ENCODE data around the gene NPC2.

Gene NPC2

DNA sequence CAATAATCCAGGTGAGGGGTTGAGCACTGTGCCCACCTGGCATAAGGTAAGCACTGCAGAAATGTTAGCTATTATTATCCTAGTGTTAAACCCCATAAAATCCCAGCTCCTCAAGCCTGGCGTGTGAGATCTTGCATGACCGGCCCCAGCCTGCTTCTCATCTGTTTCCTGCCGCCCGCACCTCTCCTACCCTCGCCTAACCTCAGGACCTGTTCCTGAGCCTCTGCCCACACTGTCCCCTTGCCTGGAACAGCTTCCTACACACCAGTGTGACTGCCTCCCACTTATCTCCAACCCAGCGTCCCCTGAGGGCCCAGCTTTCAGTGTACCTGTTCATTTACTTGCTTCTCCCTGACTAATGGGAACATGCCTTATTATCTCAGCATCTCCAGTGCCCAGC, 25.1 kb upstream of the NPC2 start:
- no peak for DNase-seq

DNA sequence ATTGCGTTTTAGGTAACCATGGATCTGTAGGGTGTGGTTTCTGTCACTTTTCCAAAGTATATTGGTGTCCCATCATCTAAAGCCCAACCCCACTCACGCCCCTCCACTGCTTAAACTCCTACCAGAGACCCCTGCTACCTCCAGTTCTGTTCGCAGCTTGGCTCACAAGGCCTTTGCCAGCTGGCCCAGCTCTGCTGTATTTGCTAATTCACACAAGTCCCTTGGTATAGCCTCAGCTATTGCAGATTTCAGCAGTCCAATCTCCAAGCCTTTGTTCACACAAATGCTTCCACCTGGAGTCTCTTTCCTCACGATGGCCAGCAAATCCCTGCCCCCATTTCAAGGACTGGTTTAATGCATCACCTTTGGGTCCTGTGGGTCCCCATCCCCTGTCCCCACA, 24.6 kb upstream of the NPC2 start:
- DNase-seq, result no peak

DNA sequence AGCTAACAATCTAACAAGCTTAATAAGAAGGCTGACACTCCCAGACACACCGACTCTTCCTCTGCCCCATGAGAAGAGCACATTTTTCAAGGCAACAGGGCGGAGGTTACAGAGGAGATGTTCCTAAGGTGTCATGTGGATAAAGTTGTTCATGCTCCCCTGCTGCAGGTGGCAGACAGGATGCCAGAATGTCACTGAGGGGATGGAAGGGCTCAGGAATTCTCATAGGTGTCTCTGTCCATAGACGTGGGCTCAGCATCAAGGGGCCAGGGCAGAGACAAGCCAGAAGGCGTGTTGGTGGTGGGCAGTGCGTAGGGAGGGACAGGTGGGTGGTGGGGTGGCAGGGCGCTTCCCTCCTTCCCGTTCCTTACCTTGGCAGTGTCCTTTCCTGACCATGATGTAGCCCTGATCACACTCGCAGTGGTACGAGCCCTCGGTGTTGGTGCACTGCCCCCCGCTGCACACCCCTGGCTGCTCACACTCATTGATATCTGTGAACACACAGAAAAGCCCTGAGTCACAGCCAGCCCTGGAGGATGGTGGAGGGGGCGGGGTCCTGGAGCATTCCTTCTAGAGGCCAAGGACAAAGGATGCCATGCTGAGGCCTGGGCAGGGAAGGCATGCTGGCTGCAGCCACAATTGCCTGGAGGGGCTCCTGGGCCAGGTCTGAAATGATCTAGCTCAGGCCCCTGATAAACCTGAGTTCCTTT, 23.5 kb upstream of the NPC2 start:
- DNase-seq, result peak; percentile 39

DNA sequence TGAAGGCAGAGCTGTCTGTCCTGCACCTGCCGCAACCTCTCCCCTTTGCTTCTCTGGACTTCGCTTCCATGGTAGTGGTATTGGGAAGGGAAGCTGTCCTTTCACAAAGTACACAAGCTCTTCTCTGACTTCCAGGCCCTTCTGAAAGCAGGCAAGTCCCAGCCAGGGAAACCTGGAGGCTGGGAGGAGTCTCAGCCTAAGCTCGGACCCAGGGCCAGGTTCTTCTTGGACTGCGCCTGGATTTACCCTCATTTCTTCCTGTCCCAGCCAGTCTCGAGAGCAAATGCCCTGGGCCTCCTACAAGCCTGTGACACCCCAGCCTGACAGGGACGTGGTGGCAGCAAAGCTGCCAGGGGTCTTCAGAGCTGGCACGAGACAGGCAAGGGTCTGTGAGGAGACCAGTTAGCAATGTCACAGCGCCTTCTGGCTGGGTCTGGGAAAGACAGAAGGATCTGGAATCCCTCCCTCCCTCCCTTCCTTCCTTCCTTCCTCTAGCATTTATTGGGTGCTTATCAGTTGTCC, 22.8 kb upstream of the NPC2 start:
- no peak for DNase-seq

DNA sequence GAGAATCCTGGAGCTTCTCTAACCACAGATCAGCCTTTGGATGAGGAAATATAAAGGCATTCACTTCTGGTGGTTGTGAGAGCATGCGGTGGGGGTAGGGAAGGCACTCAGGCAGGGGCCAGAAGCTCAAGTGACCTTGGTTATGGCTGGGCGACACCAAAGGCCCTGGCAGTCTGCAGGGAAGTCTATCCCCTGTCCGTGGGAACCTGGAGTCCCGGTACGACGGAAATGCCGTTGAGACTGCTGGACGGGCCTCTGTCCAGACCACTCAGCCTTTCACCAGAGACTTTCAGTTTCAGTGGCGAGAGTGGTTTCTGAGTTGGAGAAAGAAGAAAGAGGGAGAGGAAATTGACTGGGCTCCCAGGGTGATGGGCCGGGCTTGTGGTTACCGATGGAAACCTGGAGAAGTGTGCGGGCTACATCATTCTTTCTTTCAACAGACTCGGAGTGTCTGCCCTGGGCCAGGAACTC, 21.4 kb upstream of the NPC2 start:
- peak; percentile 76 for DNase-seq

DNA sequence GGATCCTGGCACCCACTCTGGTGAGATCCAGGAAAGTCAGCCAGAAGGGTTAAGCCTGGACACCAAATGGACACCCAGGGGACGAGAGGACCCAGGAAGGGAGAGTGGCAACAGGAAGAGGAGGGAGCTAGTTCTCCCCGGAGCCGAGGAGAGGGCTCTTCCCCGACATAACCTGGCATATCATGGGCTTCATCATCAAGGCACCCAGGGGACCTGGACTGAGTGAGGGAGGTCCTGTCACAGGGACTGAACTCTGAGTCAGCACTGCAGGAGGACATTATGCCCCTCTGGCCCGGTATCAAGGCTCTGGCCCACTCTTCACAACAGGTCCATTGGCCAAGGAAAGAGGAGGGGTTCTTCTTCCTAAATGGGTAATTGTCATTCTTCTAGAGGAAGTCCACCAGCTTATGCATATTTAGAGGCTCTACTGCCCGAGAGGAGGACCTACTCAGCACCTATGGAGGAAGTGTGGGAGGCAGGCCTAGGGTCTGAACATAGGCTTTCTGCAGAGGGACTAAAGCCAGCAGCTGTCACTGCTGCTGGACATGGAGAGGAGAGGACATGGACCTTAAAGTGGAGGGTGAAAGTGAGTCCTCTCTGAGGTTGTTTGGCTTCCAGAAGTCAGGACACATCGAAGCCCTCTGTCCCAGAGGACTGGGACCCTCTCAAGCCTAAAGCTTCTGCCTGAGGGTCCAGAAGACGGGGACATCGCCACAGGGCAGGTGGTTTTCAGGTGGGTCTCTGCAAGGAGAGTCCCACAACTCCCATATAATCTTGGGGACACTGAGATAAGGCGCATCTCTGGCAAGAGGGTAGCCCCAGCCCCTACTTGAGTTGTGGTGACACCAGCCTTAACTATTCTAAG, 19.1 kb upstream of the NPC2 start:
- DNase-seq, result no peak

DNA sequence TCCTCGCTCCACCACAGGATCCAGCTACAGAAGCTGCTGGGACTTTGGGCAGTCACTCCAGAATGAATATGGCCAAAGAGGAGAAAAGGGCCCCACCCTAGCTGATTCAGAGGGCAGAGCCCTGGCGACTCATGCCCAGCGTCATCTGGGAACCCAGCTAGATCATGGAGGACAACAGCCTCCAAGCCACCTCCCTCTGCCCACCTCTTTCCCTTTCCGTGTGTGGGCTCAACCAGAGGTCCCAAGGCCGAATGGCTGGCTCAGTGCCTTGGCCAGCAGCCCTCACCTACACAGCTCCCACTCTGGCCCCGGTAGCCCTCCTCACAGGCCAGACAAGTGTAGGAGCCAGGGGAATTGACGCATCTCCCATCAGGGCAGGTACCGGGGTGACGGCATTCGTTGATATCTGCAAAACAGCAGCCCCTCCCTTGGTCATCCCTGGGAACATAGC, 17.9 kb upstream of the NPC2 start:
- DNase-seq, result peak; percentile 33

DNA sequence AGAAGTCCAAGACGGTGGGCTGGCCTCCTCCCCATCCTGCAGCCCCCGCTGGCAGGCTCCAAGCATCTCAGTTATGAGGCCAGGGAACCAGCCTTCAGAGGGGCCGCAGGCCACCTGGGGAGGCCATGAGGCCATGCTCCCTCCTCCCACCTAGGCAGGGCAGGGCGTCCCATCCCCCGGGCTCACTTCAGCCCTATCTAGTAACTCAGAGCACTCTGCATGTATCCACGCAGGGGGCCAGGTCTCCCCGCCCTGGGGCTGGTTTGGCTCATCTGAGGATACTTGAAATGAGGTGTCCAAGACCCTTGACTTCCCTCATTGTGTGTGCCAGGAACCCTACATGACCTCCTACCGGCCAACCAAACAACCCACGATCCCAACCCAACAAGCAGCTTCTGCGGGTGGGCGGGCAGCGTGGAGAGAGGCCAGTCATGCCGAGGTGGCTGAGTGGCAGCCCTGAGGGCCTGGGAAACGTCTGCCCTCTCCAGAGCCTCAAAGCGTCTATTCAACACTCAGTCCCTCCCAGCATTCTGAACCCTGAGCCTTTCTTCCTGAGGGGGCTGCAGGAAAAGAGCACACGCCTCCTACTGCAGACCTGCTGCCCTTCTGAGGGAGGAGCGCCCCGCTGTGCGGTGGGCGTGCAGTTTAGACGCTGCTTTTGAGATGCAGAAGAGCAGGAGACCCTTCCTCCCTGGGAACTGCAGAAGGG, 17.3 kb upstream of the NPC2 start:
- DNase-seq, result no peak

DNA sequence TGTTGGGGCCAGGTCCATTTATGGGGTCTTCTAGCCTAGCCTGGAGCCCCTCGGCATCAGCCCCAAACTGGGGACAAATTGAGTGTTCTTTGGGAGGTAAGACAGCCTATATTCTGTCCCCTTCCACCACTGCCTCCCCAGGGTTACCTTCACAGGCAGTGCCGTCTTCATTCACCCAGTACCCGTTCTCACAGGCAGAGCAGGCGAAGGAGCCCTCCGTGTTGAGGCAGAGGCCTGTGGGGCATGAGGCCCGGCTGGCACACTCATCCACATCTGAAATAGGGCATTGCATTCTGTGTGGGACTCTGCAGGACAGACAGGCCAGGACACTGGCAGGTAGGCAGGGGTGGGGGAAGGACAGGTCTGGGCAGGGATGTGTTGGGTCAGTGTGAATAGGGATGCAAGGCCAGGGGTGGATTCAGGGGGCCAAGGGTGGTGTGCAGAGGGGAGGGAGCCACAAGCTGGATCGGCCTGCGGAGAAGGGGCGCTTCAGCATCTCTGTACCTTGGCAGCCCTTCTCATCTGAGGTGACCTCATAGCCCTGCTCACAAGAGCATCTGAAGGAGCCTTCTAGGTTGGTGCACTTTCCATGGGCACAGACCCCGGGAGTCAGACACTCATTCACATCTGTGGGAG, 16.6 kb upstream of the NPC2 start:
- no peak for DNase-seq

DNA sequence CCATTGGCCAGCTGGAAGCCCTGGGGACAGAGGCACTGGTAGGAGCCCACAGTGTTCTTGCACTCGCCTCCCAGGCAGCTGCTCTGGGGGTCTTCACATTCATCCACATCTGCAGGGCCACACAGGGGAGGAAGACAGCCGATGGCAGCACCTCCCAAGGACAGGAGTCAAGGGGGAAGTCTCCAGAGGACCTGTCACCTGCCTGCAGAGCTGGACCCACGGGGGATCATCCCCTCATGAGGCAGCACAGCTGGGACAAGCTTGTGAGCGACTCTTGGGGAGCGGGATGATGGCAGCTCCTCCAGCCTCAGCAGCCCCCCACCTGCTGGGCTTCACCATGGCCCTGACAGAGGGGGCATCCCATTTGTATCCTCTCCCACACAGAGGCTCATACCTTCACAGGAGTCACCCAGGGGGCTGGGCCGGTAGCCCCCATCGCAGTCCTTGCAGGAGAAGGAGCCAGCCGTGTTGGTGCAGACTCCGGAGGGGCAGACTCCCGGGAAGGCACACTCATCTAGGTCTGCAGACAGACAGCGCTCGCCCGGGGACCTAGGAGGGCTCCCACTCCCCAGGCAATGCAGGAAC, 15.8 kb upstream of the NPC2 start:
- DNase-seq, result no peak

DNA sequence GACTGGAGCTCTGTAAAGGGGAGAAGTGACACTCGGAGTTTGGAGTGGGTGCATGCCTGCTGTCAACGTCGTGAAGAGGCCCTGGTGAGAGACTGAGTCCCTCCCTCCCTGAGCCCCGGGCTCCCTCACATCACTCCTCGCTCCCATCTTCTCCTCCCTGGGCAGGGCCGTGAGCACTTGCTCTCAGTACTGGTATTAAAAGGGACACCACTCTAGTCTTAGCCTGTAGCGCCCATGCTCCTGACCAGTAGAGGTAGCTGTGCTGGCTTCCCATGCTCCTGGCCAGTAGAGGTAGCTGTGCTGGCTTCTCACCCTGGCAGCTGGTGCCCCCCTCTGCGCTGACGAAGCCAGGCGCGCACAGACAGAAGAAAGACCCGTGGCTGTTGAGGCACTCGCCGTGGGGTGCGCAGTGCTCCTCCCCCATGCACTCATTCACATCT, 15.2 kb upstream of the NPC2 start:
- DNase-seq, result peak; percentile 23

DNA sequence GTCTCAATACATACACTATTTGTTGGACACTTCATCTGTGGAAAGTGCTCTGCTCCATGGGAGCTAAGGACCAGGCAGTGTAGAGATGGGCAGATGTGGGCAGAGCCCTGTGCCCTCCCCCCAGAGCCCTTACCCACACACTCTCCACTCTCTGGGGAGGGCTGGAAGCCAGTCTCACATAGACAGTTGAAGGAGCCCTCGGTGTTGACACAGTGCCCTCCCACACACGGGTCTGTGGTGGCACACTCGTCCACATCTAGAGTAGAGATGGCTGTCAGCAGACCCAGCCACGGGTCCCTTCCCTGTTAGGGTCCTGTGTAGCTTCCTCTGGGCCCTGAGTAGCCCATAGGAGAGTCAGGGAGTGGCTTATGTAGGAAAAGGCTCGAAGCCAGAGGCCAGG, 14.7 kb upstream of the NPC2 start:
- no peak for DNase-seq

DNA sequence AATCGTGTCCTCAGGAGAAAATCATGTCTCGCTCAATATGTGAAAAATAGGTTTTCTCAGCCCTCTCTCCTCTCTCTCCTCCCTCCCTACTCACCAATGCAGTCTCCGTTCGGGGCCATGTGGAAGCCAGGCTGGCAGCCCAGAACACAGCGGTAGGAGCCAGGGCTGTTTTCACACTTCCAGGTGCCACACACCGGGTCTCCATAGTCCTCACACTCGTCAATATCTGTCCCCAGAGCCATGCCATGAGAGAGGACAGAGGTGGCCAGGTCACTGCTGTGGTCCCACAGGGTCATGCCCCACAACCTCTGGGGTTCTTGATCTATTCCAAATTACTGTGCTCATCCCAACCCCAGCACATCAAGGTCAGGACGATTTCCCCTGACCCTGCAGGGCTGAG, 14.0 kb upstream of the NPC2 start:
- no peak for DNase-seq

DNA sequence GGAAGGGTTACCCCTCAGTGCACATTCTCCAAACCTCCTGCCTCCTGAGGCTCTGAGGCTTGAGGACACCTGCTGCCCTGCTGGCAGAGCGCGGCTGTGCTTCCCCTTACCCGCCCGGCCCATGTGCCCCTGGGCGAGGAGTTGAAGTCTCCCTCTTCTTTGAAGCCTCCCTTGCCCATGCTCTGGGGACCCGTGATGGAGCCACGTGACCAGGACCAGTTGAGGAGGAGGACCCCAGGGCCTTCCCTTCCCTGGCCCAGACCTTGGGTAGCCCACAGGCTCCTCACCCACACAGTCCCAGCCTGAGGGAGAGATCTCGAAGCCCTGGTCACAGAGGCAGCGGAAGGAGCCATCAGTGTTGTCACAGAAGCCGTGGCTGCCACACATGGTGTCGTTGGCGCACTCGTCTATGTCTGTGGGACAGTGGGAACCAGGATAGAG, 13.3 kb upstream of the NPC2 start:
- DNase-seq, result no peak

DNA sequence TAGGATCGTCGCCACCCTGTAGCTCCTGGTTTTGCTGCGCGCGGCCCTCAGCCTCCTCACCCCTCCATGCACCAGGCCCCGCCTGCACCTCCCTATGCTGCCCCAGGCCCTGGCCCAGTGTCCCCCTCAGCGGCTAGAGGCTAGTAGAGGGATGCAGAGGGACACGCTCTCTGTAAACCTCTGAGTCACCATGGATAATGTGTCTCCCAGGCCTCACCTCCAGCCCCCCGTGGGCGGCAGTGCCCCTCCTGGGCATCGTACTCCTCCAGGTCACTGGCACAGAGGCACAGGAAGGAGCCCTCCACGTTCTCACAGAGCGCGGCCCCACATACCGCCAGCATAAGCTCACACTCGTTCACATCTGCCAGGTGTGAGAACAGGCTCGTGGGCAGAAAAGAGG, 12.7 kb upstream of the NPC2 start:
- no peak for DNase-seq

DNA sequence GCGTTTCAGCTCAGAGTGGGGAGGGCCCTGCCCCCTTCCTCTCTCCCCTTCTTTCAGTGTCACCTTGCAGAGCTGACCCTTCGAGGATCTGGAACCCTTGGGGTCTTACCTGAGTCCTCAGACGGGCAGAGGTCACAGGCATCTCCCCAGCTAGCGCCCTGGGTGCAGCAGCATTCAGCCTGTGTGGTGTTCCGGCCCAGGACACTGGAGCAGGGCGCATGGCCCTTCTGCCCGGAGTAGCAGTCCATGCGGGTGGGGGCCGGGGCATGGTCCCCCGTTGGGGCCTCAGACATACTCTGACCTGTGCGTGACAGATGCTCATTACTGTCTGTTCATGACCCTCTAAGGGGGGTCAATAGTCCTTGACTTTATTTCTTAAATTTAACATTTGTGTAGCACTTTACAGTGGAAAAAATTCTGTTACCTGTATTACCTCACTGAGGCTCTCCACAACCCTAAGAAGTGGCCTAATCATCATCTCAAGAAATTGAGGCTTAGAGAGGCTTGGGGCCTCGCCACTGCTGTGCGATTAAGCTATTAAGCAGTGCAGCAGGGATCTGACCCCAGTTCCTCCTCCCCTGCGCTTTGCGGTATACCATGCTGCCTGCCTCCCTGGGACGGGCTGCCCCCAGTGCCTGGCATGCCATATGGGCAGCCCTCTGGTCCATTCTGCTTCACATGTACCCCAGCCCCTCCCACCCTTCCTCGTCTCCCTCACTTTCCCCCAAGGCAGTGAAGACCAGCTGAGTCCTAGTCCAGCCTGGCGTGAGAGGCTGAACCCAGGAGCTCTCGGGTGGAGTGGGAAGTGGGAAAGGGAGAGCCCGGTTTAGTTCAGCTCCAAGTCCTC, 12.0 kb upstream of the NPC2 start:
- DNase-seq, result no peak

DNA sequence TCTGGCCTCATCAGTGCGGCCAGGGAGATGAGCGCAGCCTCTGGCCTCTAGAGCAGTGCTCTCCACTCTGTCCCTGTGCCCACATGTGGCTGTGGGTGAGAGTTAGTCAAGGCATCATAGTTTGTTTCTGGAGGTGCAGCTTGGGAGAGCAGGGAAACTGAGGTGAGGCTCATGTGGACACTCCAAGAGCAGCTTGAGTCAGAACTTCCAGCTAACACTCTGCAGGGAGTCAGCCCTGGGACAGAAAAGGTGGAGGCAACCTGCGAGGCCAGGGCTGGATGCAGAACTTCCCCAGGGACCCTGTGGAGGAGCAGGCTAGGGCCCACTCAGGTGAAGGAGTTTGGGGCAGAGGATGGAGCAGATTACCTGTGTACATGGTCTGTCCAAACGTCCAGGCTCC, 11.3 kb upstream of the NPC2 start:
- no peak for DNase-seq

DNA sequence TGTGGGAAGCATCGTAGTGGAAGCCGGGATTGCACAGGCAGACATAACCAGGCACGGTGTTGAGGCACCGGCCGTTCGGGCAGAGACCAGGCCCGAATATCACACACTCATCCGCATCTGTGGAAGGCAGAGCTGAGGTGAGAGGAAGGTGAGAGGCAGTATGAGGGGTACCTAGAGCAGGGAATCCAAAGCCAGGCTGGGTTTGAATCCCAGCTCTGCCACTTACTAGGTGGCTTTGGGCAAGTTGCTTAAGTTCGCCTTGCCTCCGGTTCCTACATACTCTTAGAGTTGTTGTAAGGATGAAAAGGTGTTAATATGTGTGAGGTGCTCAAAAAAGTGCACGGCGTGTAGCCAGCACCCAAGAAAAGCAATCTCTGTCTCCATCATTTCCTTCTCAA, 10.8 kb upstream of the NPC2 start:
- no peak for DNase-seq

DNA sequence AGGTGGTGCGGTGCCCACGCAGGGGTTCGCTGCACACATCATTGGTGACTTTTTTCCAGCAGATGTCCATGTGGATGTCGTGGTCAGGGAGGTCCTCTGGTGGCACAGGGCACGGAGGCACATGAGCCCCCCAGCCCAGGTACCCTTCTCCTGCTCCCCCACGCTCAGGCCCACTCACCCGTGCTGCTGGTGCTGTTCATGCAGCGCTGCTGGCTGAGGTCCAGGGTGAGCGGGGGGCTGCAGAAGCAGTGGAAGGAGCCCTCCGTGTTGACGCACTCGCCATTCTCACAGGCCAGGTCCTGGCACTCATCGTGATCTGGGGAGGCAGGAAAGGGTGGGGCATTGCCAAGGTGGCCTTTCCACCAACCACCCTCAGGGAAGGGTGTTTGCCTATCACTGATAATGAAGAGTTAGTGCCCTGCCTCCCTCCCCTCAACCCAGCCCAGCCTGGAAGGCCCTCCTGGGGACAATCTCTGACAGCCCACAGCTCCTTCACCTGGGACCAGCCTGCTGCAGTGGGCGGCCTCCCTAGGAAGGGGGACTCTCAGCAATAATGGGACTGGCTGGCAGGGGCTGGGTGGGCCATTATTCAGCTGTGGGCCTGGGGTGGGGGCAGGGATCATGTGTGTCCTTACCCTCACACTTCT, 10.3 kb upstream of the NPC2 start:
- no peak for DNase-seq

DNA sequence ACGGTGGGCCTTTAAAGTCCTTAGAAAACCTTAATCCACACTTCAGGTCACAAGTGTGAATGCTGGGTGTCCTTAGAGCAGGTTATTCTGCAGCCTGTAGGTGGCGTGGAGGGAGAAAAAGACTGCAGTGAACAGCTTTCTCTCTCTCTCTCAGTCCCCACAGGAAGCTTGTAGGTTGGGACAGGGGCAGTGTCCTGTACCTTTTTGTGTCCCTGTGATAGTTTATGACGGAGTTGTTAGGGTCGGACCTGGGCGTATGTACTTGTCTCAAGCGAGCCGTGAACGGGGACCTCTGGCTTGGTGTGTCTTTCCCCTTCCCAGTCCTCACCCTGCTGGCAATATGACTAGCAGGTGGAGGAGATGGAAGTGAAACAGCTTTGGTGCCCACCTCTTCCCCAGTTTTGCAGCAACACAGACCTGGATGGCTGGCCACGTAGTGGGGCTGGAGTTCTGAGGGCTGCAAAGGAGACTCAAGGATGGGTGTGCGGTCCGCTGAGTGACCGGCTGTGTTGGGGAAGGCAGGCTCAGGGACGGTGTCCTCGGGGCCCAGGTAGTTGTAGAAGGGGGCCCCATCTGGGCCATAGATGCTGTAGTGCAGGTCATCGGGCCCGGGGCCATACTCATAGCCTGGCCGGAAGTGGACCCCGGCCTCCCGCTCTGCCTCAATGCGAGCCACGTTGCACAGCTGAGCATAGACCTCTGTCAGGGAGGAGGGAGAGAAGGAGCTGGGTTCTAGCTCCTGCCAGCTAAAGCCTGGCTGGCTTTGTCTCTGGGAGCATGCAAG, 9.3 kb upstream of the NPC2 start:
- DNase-seq, result peak; percentile 52

Measured in fibroblast of skin of right quadriceps (primary cell).